CD4-positive, alpha-beta T cell treated with Interleukin-17A for 1 hour (primary cell): ENCODE results near the gene PRKCZ.

Source experiments
- DNase-seq: peaks from one replicate; pipeline ENCODE4 v3.0.0-alpha.2; 2020

Gene PRKCZ

DNA sequence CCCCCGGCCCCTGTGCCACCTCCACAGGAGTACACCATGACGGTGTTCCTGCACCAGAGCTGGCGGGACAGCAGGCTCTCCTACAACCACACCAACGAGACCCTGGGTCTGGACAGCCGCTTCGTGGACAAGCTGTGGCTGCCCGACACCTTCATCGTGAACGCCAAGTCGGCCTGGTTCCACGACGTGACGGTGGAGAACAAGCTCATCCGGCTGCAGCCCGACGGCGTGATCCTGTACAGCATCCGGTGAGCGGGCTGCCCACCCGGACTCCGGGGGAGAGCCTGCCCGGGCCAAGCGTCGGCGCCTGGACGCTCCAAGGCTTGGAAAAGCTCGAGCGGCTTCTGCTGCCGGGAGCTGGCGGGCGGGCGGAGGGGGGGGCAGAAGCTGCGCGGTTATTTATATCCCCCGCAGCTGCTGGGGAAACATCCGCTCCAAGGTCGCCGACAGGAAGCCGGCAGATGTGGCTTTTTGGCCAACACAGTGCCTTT is 24.7 kb upstream of the PRKCZ start:
- peak; percentile 21 for DNase-seq

- DNase-seq: no peak
These were observed 22.1 kb upstream of the PRKCZ start for GRCh38 chr1:2027961-2028583.

- no peak for DNase-seq
These were observed 21.2 kb upstream of the PRKCZ start for GRCh38 chr1:2028870-2029560.

DNA sequence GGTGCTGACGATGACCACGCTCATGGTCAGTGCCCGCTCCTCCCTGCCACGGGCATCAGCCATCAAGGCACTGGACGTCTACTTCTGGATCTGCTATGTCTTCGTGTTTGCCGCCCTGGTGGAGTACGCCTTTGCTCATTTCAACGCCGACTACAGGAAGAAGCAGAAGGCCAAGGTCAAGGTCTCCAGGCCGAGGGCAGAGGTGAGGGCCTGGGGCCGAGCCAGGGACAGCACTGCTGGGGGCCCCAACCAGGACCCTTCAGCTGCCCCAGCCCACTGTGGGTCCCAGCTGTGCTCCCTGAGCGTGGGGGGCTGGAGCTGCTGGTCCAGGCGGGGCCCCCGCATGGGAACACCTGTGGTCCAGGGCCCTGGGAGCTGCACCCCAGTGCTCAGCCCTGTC is 20.6 kb upstream of the PRKCZ start:
- no peak for DNase-seq

DNA sequence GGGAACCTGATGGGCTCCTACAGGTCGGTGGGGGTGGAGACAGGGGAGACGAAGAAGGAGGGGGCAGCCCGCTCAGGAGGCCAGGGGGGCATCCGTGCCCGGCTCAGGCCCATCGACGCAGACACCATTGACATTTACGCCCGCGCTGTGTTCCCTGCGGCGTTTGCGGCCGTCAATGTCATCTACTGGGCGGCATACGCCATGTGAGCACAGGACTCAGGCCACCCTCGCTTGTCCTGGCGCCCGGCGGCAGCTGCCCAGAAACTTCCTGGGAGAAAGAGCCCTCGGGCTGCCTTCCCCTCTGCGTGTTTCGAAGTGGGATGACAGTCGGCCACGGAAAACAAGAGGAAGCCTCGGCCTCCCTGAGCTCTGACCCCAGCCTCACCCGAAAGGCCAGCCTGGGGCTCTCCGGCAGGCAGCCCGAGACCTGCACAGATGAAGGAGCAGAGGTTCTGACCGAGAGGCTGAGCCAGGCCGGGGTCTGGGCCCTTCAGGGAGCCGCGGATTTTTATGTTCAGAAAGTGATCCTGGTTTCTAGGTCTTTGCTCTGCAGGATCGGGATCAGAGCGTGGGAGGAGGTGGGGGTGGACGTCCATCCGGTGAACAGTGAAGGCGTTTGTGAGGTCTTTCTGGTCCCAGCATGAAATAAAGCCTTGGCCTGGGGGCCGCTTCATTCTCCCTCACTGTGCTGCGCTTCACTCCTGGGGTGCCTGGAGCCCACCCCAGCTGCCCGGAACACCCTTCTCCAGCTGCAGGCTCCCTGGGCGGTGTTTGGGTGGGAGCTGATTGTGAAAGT is 19.9 kb upstream of the PRKCZ start:
- no peak for DNase-seq

- DNase-seq: no peak
These were observed 18.4 kb upstream of the PRKCZ start for GRCh38 chr1:2031546-2032540.

GRCh38 chr1:2032737-2033136 is 17.5 kb upstream of the PRKCZ start:
- DNase-seq: no peak

GRCh38 chr1:2033165-2033564 is 17.0 kb upstream of the PRKCZ start:
- no peak for DNase-seq

GRCh38 chr1:2036287-2036686 is 13.9 kb upstream of the PRKCZ start:
- no peak for DNase-seq

DNA sequence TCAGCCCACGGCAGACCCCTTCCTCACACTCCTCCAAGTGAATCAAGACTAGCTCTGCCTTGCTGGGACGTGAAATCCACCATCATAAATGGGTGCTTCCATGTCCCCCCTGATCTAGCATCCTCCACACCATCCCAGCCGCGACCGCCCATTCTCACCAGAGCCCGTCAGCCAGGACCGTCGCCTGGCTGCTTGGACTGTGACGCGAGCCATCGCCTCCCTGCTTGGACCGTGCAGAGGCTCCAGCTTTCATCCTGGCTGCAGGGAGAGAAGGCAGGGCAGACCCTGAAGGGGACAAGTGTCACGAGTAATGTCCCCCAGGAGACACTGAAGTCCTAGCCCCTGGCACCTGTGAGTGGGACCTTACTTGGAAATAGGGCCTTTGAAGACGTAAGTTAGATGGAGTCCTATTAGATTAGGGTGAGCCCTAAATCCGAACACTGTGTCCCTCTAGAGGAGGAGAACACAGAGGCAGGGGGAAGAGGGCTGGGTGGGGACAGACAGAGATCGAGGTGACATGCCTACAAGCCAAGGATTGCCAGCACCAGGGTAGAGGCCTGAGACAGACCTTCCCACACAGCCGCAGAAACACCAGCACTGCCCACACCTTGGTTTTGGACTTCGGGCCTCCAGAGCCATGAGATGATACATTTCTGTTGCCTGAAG is 12.8 kb upstream of the PRKCZ start:
- no peak for DNase-seq

- DNase-seq: no peak
These were observed 12.0 kb upstream of the PRKCZ start for GRCh38 chr1:2038229-2038628.

DNA sequence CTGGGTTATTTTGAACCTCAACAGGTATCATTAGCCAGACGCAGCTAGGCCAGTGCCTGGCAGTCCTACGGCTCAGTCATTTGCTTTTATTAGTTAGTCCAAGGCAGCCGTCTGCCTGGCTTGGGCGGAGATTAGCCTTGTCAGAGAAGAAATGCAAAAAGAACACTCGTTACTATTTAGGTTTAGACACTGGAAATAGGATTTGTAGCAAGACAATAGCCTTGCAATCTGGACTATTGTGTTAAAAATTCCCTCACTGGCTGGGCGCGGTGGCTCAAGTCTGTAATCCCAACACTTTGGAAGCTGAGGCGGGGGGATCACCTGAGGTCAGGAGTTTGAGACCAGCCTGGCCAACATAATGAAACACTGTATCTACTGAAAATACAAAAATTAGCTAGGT is 11.0 kb upstream of the PRKCZ start:
- DNase-seq: no peak

GRCh38 chr1:2041305-2041704 is 8.9 kb upstream of the PRKCZ start:
- no peak for DNase-seq

GRCh38 chr1:2041887-2042286 is 8.3 kb upstream of the PRKCZ start:
- DNase-seq: no peak

GRCh38 chr1:2042830-2043773 is 7.1 kb upstream of the PRKCZ start:
- no peak for DNase-seq

DNA sequence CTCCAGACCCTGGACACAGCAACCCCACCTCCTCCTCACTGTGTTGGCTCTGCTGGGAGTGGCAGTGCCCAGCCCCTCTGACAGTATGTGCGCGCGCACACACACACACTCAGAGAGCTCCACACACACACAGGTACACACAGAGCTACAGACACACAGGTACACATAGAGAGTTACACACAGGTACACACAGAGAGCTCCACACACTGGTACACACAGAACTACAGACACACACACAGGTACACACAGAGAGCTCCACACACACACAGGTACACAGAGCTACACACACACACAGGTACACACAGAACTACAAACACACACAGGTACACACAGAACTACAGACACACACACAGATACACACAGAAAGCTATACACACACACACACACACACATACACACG is 6.3 kb upstream of the PRKCZ start:
- DNase-seq: no peak

DNA sequence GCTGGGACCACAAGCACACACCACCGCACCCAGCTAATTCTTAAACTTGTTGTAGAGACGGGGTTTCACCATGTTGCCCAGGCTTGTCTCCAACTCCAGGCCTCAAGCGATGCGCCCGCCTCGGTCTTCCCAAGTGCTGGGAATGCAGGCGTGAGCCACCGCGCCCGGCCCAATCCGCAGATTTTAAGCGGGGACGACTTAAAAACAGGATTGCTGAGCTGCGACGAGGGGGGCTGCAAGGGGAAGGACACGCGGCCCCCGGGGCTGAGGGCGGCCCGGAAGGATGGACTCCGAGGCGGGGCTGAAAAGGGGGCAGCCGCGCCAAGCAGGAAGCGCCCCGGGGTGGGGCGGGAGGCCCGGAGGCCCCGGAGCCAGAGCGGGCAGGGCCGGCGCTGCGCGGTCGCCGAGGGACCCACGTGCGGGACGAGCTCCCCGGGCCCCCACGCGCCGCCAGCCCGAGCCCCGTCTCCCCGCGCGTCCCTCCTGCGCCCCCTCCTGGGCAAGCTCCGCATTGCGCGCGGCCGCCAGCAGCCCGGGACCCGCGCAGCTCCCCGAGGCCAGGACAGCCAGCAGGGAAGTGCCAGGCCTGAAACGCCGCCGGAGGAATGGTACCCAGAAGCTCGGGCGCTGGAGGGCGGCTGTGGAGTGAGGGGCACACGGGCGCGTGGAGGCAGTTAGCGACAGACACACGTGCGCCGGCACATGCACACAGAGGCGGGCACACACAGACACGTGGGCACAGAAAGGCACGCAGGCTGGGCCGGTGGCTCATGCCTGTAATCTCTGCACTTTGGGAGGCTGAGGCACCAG is 5.5 kb upstream of the PRKCZ start:
- peak; percentile 82 for DNase-seq

- no peak for DNase-seq
These were observed 4.6 kb upstream of the PRKCZ start for GRCh38 chr1:2045468-2046173.

GRCh38 chr1:2046174-2046917 is 3.9 kb upstream of the PRKCZ start:
- peak; percentile 40 for DNase-seq
